Measurements from ENCODE around the gene CD2.

The CD2 gene

GRCh38 chr1:116733476-116734365 lies 20.5 kb upstream of the CD2 start:
- H2AFZ ChIP-seq (ENCODE audit: low read depth, low read length): no peak overlapping the region
- H2BK12ac ChIP-seq (ENCODE audit: low read length in 2 of 2): no peak overlapping the region
- no peak overlapping the region for H4K8ac ChIP-seq (ENCODE audit: low read length)
- H3K27ac ChIP-seq (ENCODE audit: low read length, poor library complexity, severe bottlenecking): no peak overlapping the region
- H2BK15ac ChIP-seq (ENCODE audit: low read depth, poor library complexity, severe bottlenecking): no peak overlapping the region
- H3K23ac ChIP-seq (ENCODE audit: low read length in 2 of 2): no peak overlapping the region
- H3K79me1 ChIP-seq (replicated peaks; ENCODE audit: low read length, poor library complexity, severe bottlenecking): no peaks in the 10 kb centered on the region
- peaks cover 11 to 39% of the 10 kb centered on the region in 2 experiments for H3K27me3 ChIP-seq (ENCODE audit: control insufficient read depth in 1 of 2, insufficient read depth in 1 of 2, low read length in 2 of 2)
- no peaks in the 10 kb centered on the region for H3K9me3 ChIP-seq (ENCODE audit: control insufficient read depth, low read length)
- peaks cover 4% of the 10 kb centered on the region for H3K4me1 ChIP-seq (ENCODE audit: control insufficient read depth, insufficient read depth, low read depth, low read length)
- H2AK5ac ChIP-seq (ENCODE audit: low read length, severe bottlenecking): no peak overlapping the region
- H4K91ac ChIP-seq (ENCODE audit: low read length): no peak overlapping the region
- no peak overlapping the region for H2BK5ac ChIP-seq (ENCODE audit: low read depth, low read length, poor library complexity, severe bottlenecking)
- no peak overlapping the region for H3K4me2 ChIP-seq (ENCODE audit: low read length, poor library complexity, severe bottlenecking)
- no peak overlapping the region for H3K4me3 ChIP-seq (ENCODE audit: insufficient read depth in 1 of 2, low read depth in 1 of 2, low read length in 2 of 2)
- no peak overlapping the region for H2BK120ac ChIP-seq (ENCODE audit: low read depth, low read length)
- whole genome bisulfite sequencing: 86% methylated on average over 5 of the region's 5 CpGs
- H3K18ac ChIP-seq (ENCODE audit: low read depth in 1 of 2, low read length in 2 of 2): no peak overlapping the region
- H3K14ac ChIP-seq (ENCODE audit: low read length in 2 of 2): no peak overlapping the region
- no peak overlapping the region for H3K9ac ChIP-seq (ENCODE audit: low read length)
- H3K4ac ChIP-seq (ENCODE audit: low read depth in 1 of 2, low read length in 2 of 2): no peak overlapping the region
- DNase-seq: no peak
- no peaks in the 10 kb centered on the region for H3K36me3 ChIP-seq (ENCODE audit: control insufficient read depth in 1 of 2, insufficient read depth in 2 of 2, low read depth in 1 of 2, low read length in 2 of 2)

- H2AK5ac ChIP-seq (ENCODE audit: low read length, severe bottlenecking): no peak overlapping the region
- no peak overlapping the region for H3K27ac ChIP-seq (ENCODE audit: low read length, poor library complexity, severe bottlenecking)
- no peak overlapping the region for H2BK15ac ChIP-seq (ENCODE audit: low read depth, poor library complexity, severe bottlenecking)
- no peak overlapping the region for H3K23ac ChIP-seq (ENCODE audit: low read length in 2 of 2)
- 96% methylated on average over 8 of the region's 8 CpGs for WGBS
- H3K18ac ChIP-seq (ENCODE audit: low read depth in 1 of 2, low read length in 2 of 2): no peak overlapping the region
- H3K4me3 ChIP-seq (ENCODE audit: insufficient read depth in 1 of 2, low read depth in 1 of 2, low read length in 2 of 2): no peak overlapping the region
- peaks cover 3 to 27% of the 10 kb centered on the region in 2 experiments for H3K27me3 ChIP-seq (ENCODE audit: control insufficient read depth in 1 of 2, insufficient read depth in 1 of 2, low read length in 2 of 2)
- H3K9ac ChIP-seq (ENCODE audit: low read length): no peak overlapping the region
- no peak overlapping the region for H2BK120ac ChIP-seq (ENCODE audit: low read depth, low read length)
- H3K14ac ChIP-seq (ENCODE audit: low read length in 2 of 2): no peak overlapping the region
- H2BK12ac ChIP-seq (ENCODE audit: low read length in 2 of 2): no peak overlapping the region
- H4K8ac ChIP-seq (ENCODE audit: low read length): no peak overlapping the region
- DNase-seq: no peak
- H4K91ac ChIP-seq (ENCODE audit: low read length): no peak overlapping the region
- no peaks in the 10 kb centered on the region for H3K9me3 ChIP-seq (ENCODE audit: control insufficient read depth, low read length)
- no peaks in the 10 kb centered on the region for H3K79me1 ChIP-seq (replicated peaks; ENCODE audit: low read length, poor library complexity, severe bottlenecking)
- H2BK5ac ChIP-seq (ENCODE audit: low read depth, low read length, poor library complexity, severe bottlenecking): no peak overlapping the region
- peaks cover 4% of the 10 kb centered on the region for H3K4me1 ChIP-seq (ENCODE audit: control insufficient read depth, insufficient read depth, low read depth, low read length)
- no peak overlapping the region for H3K4me2 ChIP-seq (ENCODE audit: low read length, poor library complexity, severe bottlenecking)
- no peaks in the 10 kb centered on the region for H3K36me3 ChIP-seq (ENCODE audit: control insufficient read depth in 1 of 2, insufficient read depth in 2 of 2, low read depth in 1 of 2, low read length in 2 of 2)
- no peak overlapping the region for H3K4ac ChIP-seq (ENCODE audit: low read depth in 1 of 2, low read length in 2 of 2)
- no peak overlapping the region for H2AFZ ChIP-seq (ENCODE audit: low read depth, low read length)
These were observed 19.0 kb upstream of the CD2 start for GRCh38 chr1:116735246-116735645.

- Histone ChIP-seq H3K18ac (ENCODE audit: low read depth in 1 of 2, low read length in 2 of 2) (no peak overlapping the region), H3K23ac (ENCODE audit: low read length in 2 of 2) (no peak overlapping the region), H4K8ac (ENCODE audit: low read length) (no peak overlapping the region), H2BK12ac (ENCODE audit: low read length in 2 of 2) (no peak overlapping the region), H3K4me2 (ENCODE audit: low read length, poor library complexity, severe bottlenecking) (no peak overlapping the region), H2AK5ac (ENCODE audit: low read length, severe bottlenecking) (peak overlapping the region; percentile 14), H2BK15ac (ENCODE audit: low read depth, poor library complexity, severe bottlenecking) (no peak overlapping the region), H3K27me3 (ENCODE audit: control insufficient read depth in 1 of 2, insufficient read depth in 1 of 2, low read length in 2 of 2) (peaks cover 0 to 21% of the 10 kb centered on the region in 2 experiments), H2BK5ac (ENCODE audit: low read depth, low read length, poor library complexity, severe bottlenecking) (no peak overlapping the region), H2BK120ac (ENCODE audit: low read depth, low read length) (no peak overlapping the region), H3K9ac (ENCODE audit: low read length) (no peak overlapping the region), H4K91ac (ENCODE audit: low read length) (no peak overlapping the region), H3K36me3 (ENCODE audit: control insufficient read depth in 1 of 2, insufficient read depth in 2 of 2, low read depth in 1 of 2, low read length in 2 of 2) (no peaks in the 10 kb centered on the region), H3K4me3 (ENCODE audit: insufficient read depth in 1 of 2, low read depth in 1 of 2, low read length in 2 of 2) (no peak overlapping the region), H3K9me3 (ENCODE audit: control insufficient read depth, low read length) (peaks cover 3% of the 10 kb centered on the region), H3K4ac (ENCODE audit: low read depth in 1 of 2, low read length in 2 of 2) (no peak overlapping the region), H3K27ac (ENCODE audit: low read length, poor library complexity, severe bottlenecking) (no peak overlapping the region), H2AFZ (ENCODE audit: low read depth, low read length) (no peak overlapping the region), H3K14ac (ENCODE audit: low read length in 2 of 2) (no peak overlapping the region), H3K79me1 (replicated peaks; ENCODE audit: low read length, poor library complexity, severe bottlenecking) (no peaks in the 10 kb centered on the region), H3K4me1 (ENCODE audit: control insufficient read depth, insufficient read depth, low read depth, low read length) (peaks cover 4% of the 10 kb centered on the region)
- DNase-seq: peak; percentile 54
- 53% methylated on average over 8 of the region's 8 CpGs for WGBS
These were observed 17.0 kb upstream of the CD2 start for GRCh38 chr1:116737020-116737854.

GRCh38 chr1:116737855-116738321 lies 16.3 kb upstream of the CD2 start:
- Histone ChIP-seq H3K23ac (ENCODE audit: low read length in 2 of 2) (no peak overlapping the region), H4K91ac (ENCODE audit: low read length) (no peak overlapping the region), H3K4me3 (ENCODE audit: insufficient read depth in 1 of 2, low read depth in 1 of 2, low read length in 2 of 2) (no peak overlapping the region), H3K27ac (ENCODE audit: low read length, poor library complexity, severe bottlenecking) (no peak overlapping the region), H3K36me3 (ENCODE audit: control insufficient read depth in 1 of 2, insufficient read depth in 2 of 2, low read depth in 1 of 2, low read length in 2 of 2) (no peaks in the 10 kb centered on the region), H2BK120ac (ENCODE audit: low read depth, low read length) (no peak overlapping the region), H3K18ac (ENCODE audit: low read depth in 1 of 2, low read length in 2 of 2) (no peak overlapping the region), H3K27me3 (ENCODE audit: control insufficient read depth in 1 of 2, insufficient read depth in 1 of 2, low read length in 2 of 2) (peaks cover 0 to 16% of the 10 kb centered on the region in 2 experiments), H4K8ac (ENCODE audit: low read length) (no peak overlapping the region), H2BK12ac (ENCODE audit: low read length in 2 of 2) (no peak overlapping the region), H2AK5ac (ENCODE audit: low read length, severe bottlenecking) (no peak overlapping the region), H3K4me1 (ENCODE audit: control insufficient read depth, insufficient read depth, low read depth, low read length) (peaks cover 4% of the 10 kb centered on the region), H3K14ac (ENCODE audit: low read length in 2 of 2) (no peak overlapping the region), H3K4ac (ENCODE audit: low read depth in 1 of 2, low read length in 2 of 2) (no peak overlapping the region), H3K9ac (ENCODE audit: low read length) (no peak overlapping the region), H3K79me1 (replicated peaks; ENCODE audit: low read length, poor library complexity, severe bottlenecking) (no peaks in the 10 kb centered on the region), H2BK15ac (ENCODE audit: low read depth, poor library complexity, severe bottlenecking) (no peak overlapping the region), H3K9me3 (ENCODE audit: control insufficient read depth, low read length) (peaks cover 5% of the 10 kb centered on the region), H2BK5ac (ENCODE audit: low read depth, low read length, poor library complexity, severe bottlenecking) (no peak overlapping the region), H2AFZ (ENCODE audit: low read depth, low read length) (no peak overlapping the region), H3K4me2 (ENCODE audit: low read length, poor library complexity, severe bottlenecking) (no peak overlapping the region)
- 99% methylated on average over 5 of the region's 7 CpGs for WGBS
- DNase-seq: no peak

All from mesenchymal stem cell (in vitro differentiated cells and primary cell).